Lung (tissue), 12 donors: Measurements from ENCODE around the gene IL22RA1. TPM values are rescaled to one million over a fixed set of nuclear protein-coding genes. Genes with fewer than 3 reads are reported as not detected.

Experiments
- ATAC-seq: fragments of 200-7000 bp; cut with Tn5 transposase; one replicate; pipeline ENCODE4 v1.9.1; 2020; ENCODE audit warnings: moderate number of reproducible peaks; ENCODE audit not compliant: insufficient read depth, low FRiP score
- DNase-seq, 3 donors: peaks; one replicate each; pipeline ENCODE4 v3.0.0-alpha.2; 2013 to 2017
- H3K27ac ChIP-seq, 2 donors: one replicate each; pipeline ENCODE4 v1.5.1; 2013; ENCODE audit warnings: mild to moderate bottlenecking in 2 of 2, moderate library complexity in 2 of 2, control low read depth in 1 of 2, inconsistent platforms in 1 of 2, low read depth in 1 of 2, low read length in 1 of 2
- H3K27me3 ChIP-seq, 3 donors: one replicate each; pipeline ENCODE4 v1.5.1; 2013; ENCODE audit warnings: low read length in 2 of 3; ENCODE audit not compliant: control insufficient read depth in 3 of 3, insufficient read depth in 3 of 3
- H3K36me3 ChIP-seq, 4 donors: one replicate each; pipeline ENCODE4 v1.5.1; 2013; ENCODE audit warnings: low read length in 4 of 4, mild to moderate bottlenecking in 1 of 4, moderate library complexity in 1 of 4; ENCODE audit not compliant: control insufficient read depth in 4 of 4, insufficient read depth in 4 of 4
- H3K4me1 ChIP-seq, 5 donors: one replicate each; pipeline ENCODE4 v1.5.1; 2013; ENCODE audit warnings: low read length in 5 of 5, mild to moderate bottlenecking in 2 of 5, moderate library complexity in 1 of 5; ENCODE audit not compliant: control insufficient read depth in 5 of 5, insufficient read depth in 5 of 5
- H3K4me3 ChIP-seq: one replicate; pipeline ENCODE4 v1.5.1; 2013; ENCODE audit warnings: mild to moderate bottlenecking, control low read depth, moderate library complexity
- H3K9ac ChIP-seq, 2 donors: one replicate each; pipeline ENCODE4 v1.5.1; 2013; ENCODE audit warnings: low read length in 2 of 2, control low read depth in 1 of 2; ENCODE audit not compliant: insufficient read depth in 1 of 2
- H3K9me3 ChIP-seq, 4 donors: one replicate each; pipeline ENCODE4 v1.5.1; 2013; ENCODE audit warnings: low read length in 3 of 4, mild to moderate bottlenecking in 1 of 4, moderate library complexity in 1 of 4; ENCODE audit not compliant: control insufficient read depth in 4 of 4, insufficient read depth in 3 of 4
- CTCF ChIP-seq: IDR thresholded peaks from 2 replicates; pipeline ENCODE4 v1.5.1; 2012; ENCODE audit warnings: mild to moderate bottlenecking; ENCODE audit errors: control extremely low read depth, extremely low read depth
- WGBS, 2 donors: extraction: QIAGEN DNeasy Blood & Tissue Kit; methylation state at CpG; one replicate each; pipeline ENCODE4 v1.1.7; 2013; 5-methylcytosine and 5-hydroxymethylcytosine counted together
- polyA plus RNA-seq, 2 donors: library from polyadenylated mRNA; stranded (reverse); fragments of 200-250 nt; gene quantifications; one replicate each; pipeline ENCODE4 v1.2.1, GENCODE V29; 2013
- total RNA-seq, 2 donors: library from RNA; depleted of rRNA in 1 of 2; stranded (reverse); fragments of >200 nt in 1 of 2; gene quantifications; one replicate each; pipeline ENCODE4 v1.2.1, GENCODE V29; 2014 to 2021
- donor health status: control.
- donor health status: control.
- donor health status: Bipolar disorder and iron deficiency.
- donor health status: healthy.
- donor health status: DM: yes; HTN: yes; CAD: no.

IL22RA1 gene
- total and polyA plus RNA-seq, 4 donors, result 0.09 to 1.0 (median 0.23) TPM

GRCh38 chr1:24181619-24182018 lies 38.7 kb upstream of the IL22RA1 start:
- TF ChIP-seq CTCF, result no peak
- peaks cover 0 to 2% (median 0%) of the 10 kb centered on the region in 5 donors for H3K4me1 ChIP-seq
- H3K27ac ChIP-seq, result no peak overlapping the region
- 54 to 76% methylated on average over 5 of the region's 5 CpGs for WGBS, 2 donors
- no peak overlapping the region for H3K4me3 ChIP-seq
- DNase-seq, result no peak
- ATAC-seq, result no peak
- peaks cover 0 to 12% (median 5%) of the 10 kb centered on the region in 3 donors for H3K27me3 ChIP-seq
- H3K9ac ChIP-seq, result no peak overlapping the region
- peaks cover 0 to 5% (median 0%) of the 10 kb centered on the region in 4 donors for H3K36me3 ChIP-seq
- H3K9me3 ChIP-seq, result peaks cover 0 to 2% (median 0%) of the 10 kb centered on the region in 4 donors

GRCh38 chr1:24180676-24181075 lies 37.7 kb upstream of the IL22RA1 start:
- TF ChIP-seq CTCF, result no peak
- 88 to 89% methylated on average over 6 of the region's 6 CpGs for WGBS, 2 donors
- ATAC-seq (no peak), DNase-seq (no peak)
- no peaks in the 10 kb centered on the region for H3K4me1 ChIP-seq
- H3K9me3 ChIP-seq, result no peaks in the 10 kb centered on the region
- H3K27ac ChIP-seq, result no peak overlapping the region
- no peak overlapping the region for H3K9ac ChIP-seq
- peaks cover 0 to 6% (median 0%) of the 10 kb centered on the region in 3 donors for H3K27me3 ChIP-seq
- peaks cover 0 to 5% (median 0%) of the 10 kb centered on the region in 4 donors for H3K36me3 ChIP-seq
- no peak overlapping the region for H3K4me3 ChIP-seq

GRCh38 chr1:24179251-24179840 lies 36.4 kb upstream of the IL22RA1 start:
- ATAC-seq (no peak), DNase-seq (no peak)
- Histone ChIP-seq H3K9ac (no peak overlapping the region), H3K36me3 (peaks cover 0 to 5% (median 0%) of the 10 kb centered on the region in 4 donors), H3K9me3 (no peaks in the 10 kb centered on the region), H3K4me1 (no peaks in the 10 kb centered on the region), H3K27me3 (peaks cover 0 to 3% (median 0%) of the 10 kb centered on the region in 3 donors), H3K4me3 (no peak overlapping the region), H3K27ac (no peak overlapping the region)
- no peak for TF ChIP-seq CTCF
- WGBS, 2 donors, result 48 to 57% methylated on average over 10 of the region's 10 CpGs

- peaks cover 0 to 3% (median 0%) of the 10 kb centered on the region in 3 donors for H3K27me3 ChIP-seq
- WGBS, 2 donors, result 83 to 88% methylated on average over 3 of the region's 3 CpGs
- H3K9me3 ChIP-seq, result no peaks in the 10 kb centered on the region
- H3K4me1 ChIP-seq, result no peaks in the 10 kb centered on the region
- peaks cover 0 to 5% (median 0%) of the 10 kb centered on the region in 4 donors for H3K36me3 ChIP-seq
- no peak overlapping the region for H3K9ac ChIP-seq
- no peak for TF ChIP-seq CTCF
- no peak overlapping the region for H3K4me3 ChIP-seq
- H3K27ac ChIP-seq, result no peak overlapping the region
- ATAC-seq, result no peak
- DNase-seq, result no peak
Measured at GRCh38 chr1:24178407-24178806, 35.5 kb upstream of the IL22RA1 start.
